Hematopoietic multipotent progenitor cell treated with erythropoietin and hydrocortisone succinate and interleukin-3 and kit ligand, for 4 days (in vitro differentiated cells): Measurements from ENCODE around the gene MZT2A.
"Not testable (repeated sequence)": the region's sequence is repeated elsewhere in the genome, so short reads cannot be mapped to it uniquely, and the experiment has no call there.

Experiments used
- DNase-seq: peaks from one replicate; pipeline ENCODE4 v3.0.0-alpha.2; 2015

MZT2A gene

DNA sequence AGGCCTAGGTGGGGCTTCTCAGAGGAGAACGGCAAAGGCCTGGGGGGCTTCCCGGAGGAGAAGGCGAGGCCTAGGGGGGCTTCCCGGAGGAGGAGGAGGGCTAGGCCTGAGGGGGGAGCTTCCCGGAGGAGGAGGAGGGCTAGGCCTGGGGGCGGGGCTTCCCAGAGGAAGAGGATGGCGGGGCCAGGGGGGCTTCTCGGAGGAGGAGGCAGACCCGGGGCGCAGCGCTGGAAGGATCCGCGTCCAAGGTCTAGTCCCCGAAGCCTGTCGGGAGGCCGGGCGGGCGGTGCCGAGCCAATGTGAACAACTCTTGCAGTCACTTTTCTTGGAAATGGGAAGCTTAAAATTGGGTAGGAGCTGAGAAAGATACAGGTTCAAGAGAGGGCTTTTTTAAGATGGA is 46.3 kb downstream of the MZT2A start:
- DNase-seq: no peak

GRCh38 chr2:131445515-131445797 is 46.7 kb downstream of the MZT2A start:
- not testable (repeated sequence) for DNase-seq

- DNase-seq: not testable (repeated sequence)
Measured at GRCh38 chr2:131444736-131445514, 47.3 kb downstream of the MZT2A start.

GRCh38 chr2:131440742-131441468 is 51.3 kb downstream of the MZT2A start:
- DNase-seq: not testable (repeated sequence)
